Spleen (tissue), 7 donors: ENCODE measurements around the gene CCR8.
"Not testable (repeated sequence)": the region's sequence is repeated elsewhere in the genome, so short reads cannot be mapped to it uniquely, and the experiment has no call there.

Experiments used
- POLR2A ChIP-seq, 3 donors: fragments of 450-650 bp; IDR thresholded peaks; one replicate each; pipeline ENCODE4 v1.5.1; 2017; ENCODE audit warnings: antibody characterized with exemption in 3 of 3, mild to moderate bottlenecking in 1 of 3
- TF ChIP-seq, protein P1 (sequence below), 11 experiments: fragments of 200-600 bp in 7 of 11; fragments of 450-650 bp in 4 of 11; sonication (generic) in 4 of 11; IDR thresholded peaks in 8 of 11; conservative IDR thresholded peaks in 3 of 11; 1 replicate in 7 of 11; 2 replicates in 4 of 11; pipeline versions ENCODE4 v1.4.0 to v1.8.0; 2016 to 2021; ENCODE audit warnings: antibody characterized with exemption in 11 of 11, inconsistent platforms in 4 of 11, mild to moderate bottlenecking in 1 of 11
- donor health status: DM: no; HTN: no; CAD: no; lungs with moderate emphysema.
- donor health status: DM: no; HTN: no; CAD: no.
- donor health status: DM: no; HTN: no; CAD: no.

DNA sequence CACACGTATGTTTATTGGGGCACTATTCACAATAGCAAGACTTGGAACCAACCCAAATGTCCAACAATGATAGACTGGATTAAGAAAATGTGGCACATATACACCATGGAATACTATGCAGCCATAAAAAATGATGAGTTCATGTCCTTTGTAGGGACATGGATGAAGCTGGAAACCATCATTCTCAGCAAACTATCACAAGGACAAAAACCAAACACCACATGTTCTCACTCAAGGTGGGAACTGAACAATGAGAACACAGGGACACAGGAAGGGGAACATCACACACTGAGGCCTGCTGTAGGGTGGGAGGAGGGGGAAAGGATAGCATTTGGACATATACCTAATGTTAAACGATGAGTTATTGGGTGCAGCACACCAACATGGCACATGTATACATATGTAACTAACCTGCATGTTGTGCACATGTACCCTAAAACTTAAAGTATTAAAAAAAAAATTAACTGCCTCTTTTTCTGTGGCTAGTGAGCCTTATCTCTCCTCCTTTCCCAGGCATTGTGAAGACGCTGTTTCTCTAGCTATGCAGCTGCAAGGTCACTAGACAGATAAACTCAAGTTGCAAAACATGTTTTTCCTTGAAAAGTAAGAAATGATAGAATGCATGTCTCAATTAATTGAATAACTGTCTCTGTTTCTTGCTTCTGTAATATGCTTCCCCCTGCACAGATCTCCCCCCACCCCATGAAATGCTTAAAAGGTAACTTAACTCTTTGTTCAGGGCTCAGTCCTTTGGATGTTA, 23.8 kb downstream of the CCR8 start:
- TF ChIP-seq, protein P1, sequence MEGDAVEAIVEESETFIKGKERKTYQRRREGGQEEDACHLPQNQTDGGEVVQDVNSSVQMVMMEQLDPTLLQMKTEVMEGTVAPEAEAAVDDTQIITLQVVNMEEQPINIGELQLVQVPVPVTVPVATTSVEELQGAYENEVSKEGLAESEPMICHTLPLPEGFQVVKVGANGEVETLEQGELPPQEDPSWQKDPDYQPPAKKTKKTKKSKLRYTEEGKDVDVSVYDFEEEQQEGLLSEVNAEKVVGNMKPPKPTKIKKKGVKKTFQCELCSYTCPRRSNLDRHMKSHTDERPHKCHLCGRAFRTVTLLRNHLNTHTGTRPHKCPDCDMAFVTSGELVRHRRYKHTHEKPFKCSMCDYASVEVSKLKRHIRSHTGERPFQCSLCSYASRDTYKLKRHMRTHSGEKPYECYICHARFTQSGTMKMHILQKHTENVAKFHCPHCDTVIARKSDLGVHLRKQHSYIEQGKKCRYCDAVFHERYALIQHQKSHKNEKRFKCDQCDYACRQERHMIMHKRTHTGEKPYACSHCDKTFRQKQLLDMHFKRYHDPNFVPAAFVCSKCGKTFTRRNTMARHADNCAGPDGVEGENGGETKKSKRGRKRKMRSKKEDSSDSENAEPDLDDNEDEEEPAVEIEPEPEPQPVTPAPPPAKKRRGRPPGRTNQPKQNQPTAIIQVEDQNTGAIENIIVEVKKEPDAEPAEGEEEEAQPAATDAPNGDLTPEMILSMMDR (IDR thresholded peaks at IDR 0.05 in 8 of 11, conservative IDR thresholded peaks at IDR 0.05 in 3 of 11): not testable (repeated sequence)
- not testable (repeated sequence) for TF ChIP-seq POLR2A (IDR thresholded peaks at IDR 0.05)
